CD4-positive, alpha-beta T cell treated with Interleukin-4 for 1 hour (primary cell): ENCODE data around the gene DDX23.

Source experiments
- DNase-seq, 2 donors: peaks; one replicate each; pipeline ENCODE4 v3.0.0-alpha.2; 2020 to 2022

DDX23 gene

GRCh38 chr12:48794870-48795269 lies 57.1 kb downstream of the DDX23 start:
- DNase-seq = no peak

GRCh38 chr12:48793696-48794095 lies 58.3 kb downstream of the DDX23 start:
- no peak for DNase-seq

GRCh38 chr12:48789858-48790326 lies 62.1 kb downstream of the DDX23 start:
- DNase-seq = no peak

- DNase-seq = no peak
Measured at GRCh38 chr12:48788854-48789775, 62.8 kb downstream of the DDX23 start, which contains the start of gene ADCY6. ADCY6 (minus strand) TSS chr12:48789089; CDS start chr12:48783434, 5,655 bp downstream.

GRCh38 chr12:48788524-48788853 lies 63.5 kb downstream of the DDX23 start:
- no peak for DNase-seq

- DNase-seq = no peak
Measured at GRCh38 chr12:48787791-48788523, 64.0 kb downstream of the DDX23 start.

GRCh38 chr12:48786591-48787544 lies 65.1 kb downstream of the DDX23 start:
- no peak for DNase-seq

GRCh38 chr12:48783432-48783831 lies 68.5 kb downstream of the DDX23 start:
- no peak for DNase-seq

GRCh38 chr12:48782457-48783395 lies 69.2 kb downstream of the DDX23 start:
- no peak for DNase-seq

GRCh38 chr12:48781750-48782456 lies 70.1 kb downstream of the DDX23 start:
- no peak for DNase-seq

- DNase-seq = no peak
Measured at GRCh38 chr12:48780381-48781025, 71.5 kb downstream of the DDX23 start.

GRCh38 chr12:48779869-48780268 lies 72.1 kb downstream of the DDX23 start:
- no peak for DNase-seq
